Subcutaneous preadipocyte (primary cell): ENCODE data around the gene CDRT4. TPM values are rescaled to one million over a fixed set of nuclear protein-coding genes. Genes with fewer than 3 reads are reported as not detected.

Experiments
- total RNA-seq: library from RNA; depleted of rRNA; stranded (reverse); fragments of >200 nt; gene quantifications from 2 replicates; pipeline ENCODE4 v1.2.3, GENCODE V29; 2012

The CDRT4 gene
- 1.6 and 1.8 TPM in 2 replicates for total RNA-seq

GRCh38 chr17:15467592-15467991 is at the start of gene CDRT4:
Gene CDRT4, minus strand, starts transcription at chr17:15467621. Its CDS starts 27,383 bp downstream, at chr17:15440238.

Other genes with a start within 250 kb of the CDRT4 start
- gene PMP22, start 202.3 kb downstream of the CDRT4 start, total RNA-seq = 60.4 and 119 TPM in 2 replicates
- gene TEKT3, start 126.0 kb downstream of the CDRT4 start, total RNA-seq = not detected in 2 replicates
- gene TVP23C, start 95.9 kb upstream of the CDRT4 start, total RNA-seq = 15.4 and 16.9 TPM in 2 replicates
- 0.73 and 2.2 TPM in 2 replicates for gene FBXW10B, start 152.1 kb upstream of the CDRT4 start, total RNA-seq
- gene TRIM16, start 216.7 kb upstream of the CDRT4 start, total RNA-seq = 35.3 and 55.7 TPM in 2 replicates
- gene ZNF286A, start 232.1 kb upstream of the CDRT4 start, total RNA-seq = 32.6 and 35.6 TPM in 2 replicates